Measurements from ENCODE around the gene HIVEP1.
A peak's percentile ranks its signal among the peaks of the same experiment; 100 is the strongest.

Gene HIVEP1

GRCh38 chr6:11996751-11997150 is 15.4 kb upstream of the HIVEP1 start:
- no peak for DNase-seq

DNA sequence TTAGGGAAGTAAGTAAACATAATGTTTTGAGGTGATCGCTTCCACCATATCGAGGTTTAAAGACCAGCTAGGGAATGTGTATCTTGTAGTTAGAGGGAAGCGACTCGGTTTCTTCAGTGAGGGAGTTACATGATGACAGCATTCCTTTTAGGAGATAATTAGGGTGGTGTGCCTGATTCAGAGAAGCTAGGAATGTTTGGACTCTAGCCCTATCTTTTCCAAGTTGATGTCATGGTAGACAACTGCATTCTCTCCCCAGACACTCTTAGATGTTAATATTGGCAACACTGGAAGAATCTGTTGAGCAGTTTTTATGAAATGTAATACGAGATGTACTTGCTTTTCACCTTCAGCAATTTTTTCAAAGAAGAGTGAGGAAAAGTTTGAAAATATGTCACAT is 12.9 kb upstream of the HIVEP1 start:
- DNase-seq = no peak

DNA sequence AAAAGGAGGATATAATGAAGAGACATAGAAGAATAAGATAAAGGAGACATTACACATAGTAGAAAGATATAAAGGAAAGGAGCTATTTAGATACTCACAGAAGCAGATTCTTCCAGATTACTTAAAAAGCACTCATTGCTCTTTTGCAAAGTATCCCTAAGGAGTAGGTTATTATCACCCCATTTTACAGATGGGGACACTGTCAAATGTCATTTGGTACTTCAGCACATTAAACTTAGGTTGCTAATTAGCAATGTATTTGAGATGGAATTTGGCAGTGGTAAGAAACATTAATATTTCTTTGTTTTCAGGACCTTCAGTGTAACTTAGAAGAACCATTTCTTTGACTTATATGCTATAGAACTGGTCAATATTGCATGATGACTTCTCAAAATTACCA is 11.9 kb upstream of the HIVEP1 start:
- no peak for DNase-seq

- no peak for DNase-seq
These were observed 11.0 kb upstream of the HIVEP1 start for GRCh38 chr6:12001004-12001705.

GRCh38 chr6:12001706-12002435 is 10.2 kb upstream of the HIVEP1 start:
- DNase-seq = no peak

DNA sequence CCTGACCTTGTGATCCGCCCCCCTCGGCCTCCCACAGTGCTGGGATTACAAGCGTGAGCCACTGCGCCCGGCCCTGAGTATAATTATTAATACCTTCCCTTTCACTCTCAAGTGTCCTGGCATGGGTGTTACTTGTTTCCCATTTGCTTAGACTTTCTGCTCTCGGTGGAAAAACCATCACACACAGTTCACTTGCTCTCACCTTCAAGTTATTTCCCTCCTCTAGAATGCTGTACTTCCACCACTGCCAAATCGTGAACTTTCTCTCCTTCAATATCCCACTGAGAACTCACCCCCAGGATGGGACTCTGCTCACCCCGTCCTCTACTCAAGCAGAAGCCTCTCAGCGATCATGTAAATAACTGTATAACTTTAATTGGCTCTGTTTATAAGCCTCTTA is 4.6 kb upstream of the HIVEP1 start:
- DNase-seq = no peak

- no peak for DNase-seq
These were observed 4.2 kb upstream of the HIVEP1 start for GRCh38 chr6:12007887-12008286.

DNA sequence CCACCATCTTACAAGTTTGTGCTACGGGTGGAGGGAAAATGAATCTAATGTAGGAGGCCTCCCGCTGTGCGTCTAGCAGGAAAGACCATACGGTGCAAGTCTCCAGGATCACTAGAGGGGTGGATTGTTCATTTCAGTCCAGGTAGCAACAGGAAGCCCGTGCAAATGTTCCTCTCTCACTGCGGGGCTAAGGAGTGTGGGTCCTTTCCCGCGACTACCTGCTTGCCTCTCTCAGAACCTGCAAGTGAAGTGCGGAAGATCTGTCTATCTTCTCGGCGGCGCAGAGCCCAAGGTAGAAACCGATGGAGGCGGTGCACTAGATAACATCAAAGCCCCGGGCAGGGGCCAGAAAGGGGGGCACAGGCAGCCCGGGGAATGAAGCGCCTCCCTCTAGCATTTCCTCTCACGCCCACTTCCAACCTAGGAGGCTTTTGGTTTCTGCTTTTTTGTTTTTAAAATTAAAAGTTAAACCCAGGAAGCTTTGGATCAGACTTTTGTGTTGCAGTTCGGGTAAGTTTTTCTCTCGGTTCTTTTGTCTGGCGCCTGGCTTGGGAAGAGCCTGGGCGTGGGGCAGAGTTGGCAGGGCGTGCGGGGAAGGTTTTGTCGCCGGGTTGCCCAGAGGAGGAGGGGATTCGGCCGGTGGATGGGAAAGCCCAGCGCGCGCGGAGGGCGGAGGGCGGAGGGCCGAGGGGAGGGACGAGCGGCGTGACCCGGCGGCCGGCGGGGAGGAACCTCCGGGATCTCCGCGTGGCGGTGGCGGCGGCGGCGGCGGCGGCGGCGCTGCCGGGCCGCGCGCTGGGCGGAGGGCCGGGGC is 3.5 kb upstream of the HIVEP1 start:
- peak; percentile 81 for DNase-seq

DNA sequence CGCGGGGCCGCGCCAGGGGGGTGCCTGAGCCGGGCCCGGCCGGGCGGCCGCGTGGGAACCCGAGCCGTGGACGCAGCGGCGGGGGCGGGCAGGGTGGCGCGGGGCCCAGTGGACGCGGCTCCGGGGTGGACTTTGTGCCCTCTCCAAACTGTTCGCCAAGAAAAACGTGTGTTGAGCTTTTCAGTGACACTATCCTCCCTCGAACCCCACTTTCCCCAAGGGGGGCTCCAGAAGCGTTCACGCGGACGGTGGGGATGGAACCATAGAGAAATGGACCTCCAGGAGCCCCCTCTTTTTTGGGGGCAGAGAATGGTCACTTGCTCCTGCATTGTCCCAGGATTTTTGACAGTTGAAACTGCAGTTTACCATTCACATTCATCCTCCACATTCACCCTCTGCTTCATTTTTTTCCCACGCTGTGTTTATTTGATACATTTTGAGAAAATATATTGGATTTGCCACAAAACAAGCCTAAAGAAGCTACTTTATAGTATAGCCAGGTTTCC is 2.9 kb upstream of the HIVEP1 start:
- DNase-seq = no peak

- no peak for DNase-seq
These were observed 2.1 kb upstream of the HIVEP1 start for GRCh38 chr6:12009876-12010634.

DNA sequence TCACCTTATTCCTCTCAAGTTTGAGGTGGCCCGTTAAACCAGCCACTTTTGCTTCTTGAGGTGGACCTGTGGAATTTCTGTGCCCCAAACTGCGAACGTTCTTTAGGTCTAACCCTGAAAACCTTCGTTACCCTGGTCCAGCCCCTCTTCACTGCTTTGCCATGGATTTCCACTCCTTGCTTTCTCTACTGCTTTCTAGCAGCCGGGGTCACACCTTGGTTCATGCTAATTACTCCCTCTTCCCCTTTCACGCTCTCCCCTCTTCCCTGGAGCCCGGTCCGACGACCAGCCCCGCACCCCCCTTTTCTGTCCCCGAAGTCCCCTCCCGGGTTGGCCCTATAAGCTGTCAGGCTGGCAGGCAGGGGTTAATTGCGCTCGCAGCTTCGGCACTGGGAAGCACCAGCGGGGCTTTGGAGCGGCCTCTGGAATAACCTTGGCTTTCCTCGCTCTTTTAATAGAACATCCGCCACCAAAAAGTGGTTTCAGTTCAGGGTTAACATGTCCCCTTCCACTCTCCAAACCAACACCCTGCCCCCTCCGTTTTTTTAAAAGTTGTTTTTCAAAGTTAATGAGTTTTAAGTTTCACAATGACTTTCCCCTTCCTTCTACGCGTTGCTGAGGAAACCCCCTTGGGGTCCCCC is 1.4 kb upstream of the HIVEP1 start:
- DNase-seq = no peak

DNA sequence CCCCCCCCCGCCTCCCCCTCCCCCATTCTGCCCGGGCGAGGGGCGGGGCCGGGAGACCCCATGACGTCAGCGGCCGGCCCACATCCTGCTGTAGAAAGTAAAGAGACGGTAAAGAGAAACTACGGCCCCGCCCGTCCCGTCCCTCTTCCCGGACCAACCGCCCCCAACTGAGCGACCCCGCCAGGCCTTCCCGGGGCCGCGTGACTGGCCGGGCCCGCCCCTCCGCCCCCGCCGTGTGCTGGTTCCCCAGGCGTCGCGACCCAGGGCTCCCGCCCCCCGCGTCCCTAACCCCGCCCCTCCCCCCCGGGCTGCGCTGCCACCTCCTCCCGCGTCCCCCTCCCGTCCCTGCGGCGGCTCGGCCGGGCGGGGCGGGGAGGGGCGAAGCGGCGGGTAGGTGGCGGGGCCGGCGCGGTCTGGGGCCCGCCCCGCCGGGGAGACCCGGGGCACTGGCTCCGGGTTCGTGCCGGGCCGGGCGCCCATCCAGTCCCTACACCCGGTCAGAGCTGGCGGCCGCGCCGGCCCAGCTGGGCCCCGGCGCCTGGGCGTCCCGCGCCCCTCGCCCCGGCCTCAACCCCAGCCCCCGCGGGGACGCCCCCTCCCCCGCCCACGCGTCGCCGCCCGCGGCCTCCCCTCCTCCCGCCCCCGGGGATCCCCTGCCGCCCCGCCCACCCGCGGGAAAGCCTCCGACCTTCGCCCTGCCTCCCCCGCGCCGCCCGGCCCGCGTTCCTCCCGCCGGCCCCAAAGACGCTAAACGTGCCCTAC is 655 bp upstream of the HIVEP1 start:
- peak; percentile 96 for DNase-seq

GRCh38 chr6:12012558-12013306 is 620 bp downstream of the HIVEP1 start:
- peak; percentile 67 for DNase-seq

DNA sequence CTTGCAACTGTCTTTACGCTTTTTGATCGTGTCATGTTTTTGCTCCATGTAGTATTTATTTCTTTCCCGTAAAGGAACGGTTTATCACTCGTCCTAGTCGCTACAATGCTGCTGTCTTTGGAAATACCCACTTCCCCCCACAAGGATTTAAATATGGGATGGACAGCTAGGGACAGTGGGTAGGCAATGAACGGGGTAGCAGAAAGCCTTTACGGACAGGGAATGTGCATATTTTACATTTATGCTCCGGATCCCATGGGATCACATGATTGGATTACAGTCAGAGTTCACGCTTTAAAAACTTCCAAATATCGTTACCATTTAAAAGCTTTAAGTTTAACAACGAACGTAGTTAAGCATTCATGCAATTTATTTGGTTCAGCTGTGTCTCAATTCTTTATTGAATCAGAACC is 1.2 kb downstream of the HIVEP1 start:
- DNase-seq = no peak

GRCh38 chr6:12014027-12014872 is 2.1 kb downstream of the HIVEP1 start:
- no peak for DNase-seq

DNA sequence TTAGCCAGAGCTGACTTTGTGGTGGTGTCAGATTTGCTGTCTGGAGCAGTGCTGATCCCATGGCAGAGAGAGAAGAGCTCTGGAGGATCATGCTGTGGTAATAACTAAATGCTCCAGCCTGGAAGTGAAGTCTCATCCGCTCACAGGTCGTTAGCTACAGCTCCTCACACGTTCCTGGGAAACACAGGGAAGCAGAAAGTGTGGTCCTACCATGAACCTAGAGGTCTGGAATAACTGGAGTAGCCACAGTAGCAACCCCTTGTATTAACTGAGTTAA is 2.7 kb downstream of the HIVEP1 start:
- no peak for DNase-seq

DNA sequence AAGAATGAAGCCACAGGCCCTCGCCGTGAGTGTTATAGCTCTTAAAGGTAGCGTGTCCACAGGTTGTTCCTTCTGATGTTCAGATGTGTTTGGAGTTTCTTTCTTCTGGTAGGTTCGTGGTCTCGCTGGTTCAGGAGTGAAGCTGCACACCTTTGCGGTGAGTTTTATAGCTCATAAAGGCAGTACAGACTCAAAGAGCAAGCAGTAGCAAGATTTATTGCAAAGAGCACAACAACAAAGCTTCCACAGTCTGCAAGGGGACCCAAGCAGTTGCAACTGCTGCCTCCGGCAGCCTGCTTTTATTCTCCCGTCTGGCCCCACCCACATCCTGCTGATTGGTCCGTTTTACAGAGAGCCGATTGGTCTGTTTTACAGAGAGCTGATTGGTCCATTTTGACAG is 5.2 kb downstream of the HIVEP1 start:
- DNase-seq = no peak

- no peak for DNase-seq
These were observed 5.8 kb downstream of the HIVEP1 start for GRCh38 chr6:12017876-12018401.

DNA sequence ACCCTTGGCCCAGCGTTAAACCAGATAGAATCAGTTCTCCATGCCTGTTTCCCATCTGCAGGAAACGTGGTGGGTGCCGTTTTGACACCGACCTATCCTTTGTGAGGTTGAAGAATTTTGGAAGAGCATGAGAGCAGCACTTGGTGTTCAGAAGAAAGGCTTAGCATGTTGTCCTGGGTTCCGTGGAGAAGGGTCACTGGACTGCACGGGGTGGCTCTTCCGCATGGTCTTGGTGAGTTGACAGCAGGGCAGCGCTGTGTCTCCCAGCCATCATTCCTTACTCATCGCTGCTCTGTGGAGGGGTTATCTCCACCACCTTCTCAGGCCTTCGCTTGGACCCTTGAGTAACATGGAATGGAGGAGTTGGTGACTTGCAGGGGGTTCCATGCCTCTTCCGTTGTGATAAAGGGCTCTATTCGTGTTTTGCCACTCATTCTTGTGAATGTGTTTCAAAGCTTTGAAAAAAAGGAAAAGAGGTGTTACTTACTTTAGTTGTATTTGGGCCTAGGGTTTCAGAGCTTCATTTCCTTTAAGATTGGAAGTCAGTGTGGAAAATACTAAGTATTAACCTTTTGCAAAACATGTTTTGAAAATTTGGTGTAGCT is 8.2 kb downstream of the HIVEP1 start:
- no peak for DNase-seq
